OCI-LY7 (cell line): Measurements from ENCODE around the gene UTS2B.

Experiments used
- EZH2phosphoT487 ChIP-seq: fragments of 200-600 bp; sonication (generic); IDR thresholded peaks from 2 replicates; pipeline ENCODE4 v1.6.1; 2018; ENCODE audit warnings: low read depth, borderline replicate concordance, mild to moderate bottlenecking, mixed run types, antibody characterized with exemption, low read length, moderate library complexity, mixed read lengths
- TF ChIP-seq, protein P1 (sequence below): fragments of 200-600 bp; sonication (generic); conservative IDR thresholded peaks from 2 replicates; pipeline ENCODE4 v1.5.1; 2014; ENCODE audit warnings: mild to moderate bottlenecking, antibody characterized with exemption, low read length, moderate library complexity, mixed read lengths

DNA sequence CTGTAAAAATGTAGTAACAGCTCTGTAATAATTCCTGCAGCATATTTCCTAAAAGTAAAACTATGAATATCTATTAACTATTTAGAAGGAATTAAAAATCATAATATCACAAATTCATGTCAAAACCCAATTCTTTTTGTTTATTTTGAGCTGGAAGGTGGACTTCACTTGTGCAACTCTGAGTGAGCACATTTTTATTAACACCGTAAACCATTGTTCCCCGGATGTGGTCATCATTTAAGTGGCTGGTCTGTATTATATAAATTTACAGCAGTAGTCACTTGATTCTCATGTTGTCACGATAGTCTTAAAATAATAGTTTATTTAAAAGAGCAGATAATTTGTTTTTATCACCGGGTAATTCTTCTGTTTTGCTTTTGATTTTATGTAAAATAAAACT is 43.0 kb upstream of the UTS2B start:
- TF ChIP-seq, protein P1, sequence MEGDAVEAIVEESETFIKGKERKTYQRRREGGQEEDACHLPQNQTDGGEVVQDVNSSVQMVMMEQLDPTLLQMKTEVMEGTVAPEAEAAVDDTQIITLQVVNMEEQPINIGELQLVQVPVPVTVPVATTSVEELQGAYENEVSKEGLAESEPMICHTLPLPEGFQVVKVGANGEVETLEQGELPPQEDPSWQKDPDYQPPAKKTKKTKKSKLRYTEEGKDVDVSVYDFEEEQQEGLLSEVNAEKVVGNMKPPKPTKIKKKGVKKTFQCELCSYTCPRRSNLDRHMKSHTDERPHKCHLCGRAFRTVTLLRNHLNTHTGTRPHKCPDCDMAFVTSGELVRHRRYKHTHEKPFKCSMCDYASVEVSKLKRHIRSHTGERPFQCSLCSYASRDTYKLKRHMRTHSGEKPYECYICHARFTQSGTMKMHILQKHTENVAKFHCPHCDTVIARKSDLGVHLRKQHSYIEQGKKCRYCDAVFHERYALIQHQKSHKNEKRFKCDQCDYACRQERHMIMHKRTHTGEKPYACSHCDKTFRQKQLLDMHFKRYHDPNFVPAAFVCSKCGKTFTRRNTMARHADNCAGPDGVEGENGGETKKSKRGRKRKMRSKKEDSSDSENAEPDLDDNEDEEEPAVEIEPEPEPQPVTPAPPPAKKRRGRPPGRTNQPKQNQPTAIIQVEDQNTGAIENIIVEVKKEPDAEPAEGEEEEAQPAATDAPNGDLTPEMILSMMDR, result no peak
- no peak for TF ChIP-seq EZH2phosphoT487
